ENCODE data around the gene CTBP2.

Gene CTBP2

GRCh38 chr10:124993345-124993708, 167.0 kb downstream of the CTBP2 start:
- no peak for DNase-seq

- peak in 1 of 5 experiments; percentile 19 for DNase-seq
These were observed 167.7 kb downstream of the CTBP2 start for GRCh38 chr10:124992462-124993344.

GRCh38 chr10:124991835-124992234, 168.5 kb downstream of the CTBP2 start:
- DNase-seq: no peak

- no peak for DNase-seq
These were observed 169.4 kb downstream of the CTBP2 start for GRCh38 chr10:124990671-124991625.

- no peak for DNase-seq
These were observed 170.8 kb downstream of the CTBP2 start for GRCh38 chr10:124989526-124989925.

GRCh38 chr10:124988753-124989152, 171.6 kb downstream of the CTBP2 start:
- DNase-seq: peak in 1 of 5 experiments; percentile 24

GRCh38 chr10:124987788-124988187, 172.6 kb downstream of the CTBP2 start:
- DNase-seq: no peak

- DNase-seq: no peak
These were observed 175.2 kb downstream of the CTBP2 start for GRCh38 chr10:124985162-124985561.

GRCh38 chr10:124984376-124984775, 176.0 kb downstream of the CTBP2 start:
- no peak for DNase-seq

GRCh38 chr10:124983321-124983720, 177.0 kb downstream of the CTBP2 start:
- DNase-seq: no peak

- no peak for DNase-seq
These were observed 182.0 kb downstream of the CTBP2 start for GRCh38 chr10:124978376-124978725.

- DNase-seq: no peak
These were observed 182.6 kb downstream of the CTBP2 start for GRCh38 chr10:124977648-124978375.

- DNase-seq: no peak
These were observed 183.2 kb downstream of the CTBP2 start for GRCh38 chr10:124977161-124977560.

- DNase-seq: peak in 2 of 5 experiments; percentile 21 to 75
These were observed 184.3 kb downstream of the CTBP2 start for GRCh38 chr10:124975977-124976514.

- DNase-seq: no peak
These were observed 186.2 kb downstream of the CTBP2 start for GRCh38 chr10:124974131-124974530.

GRCh38 chr10:124972637-124973036, 187.7 kb downstream of the CTBP2 start:
- DNase-seq: no peak

- DNase-seq: peak in 1 of 5 experiments; percentile 24
These were observed 189.1 kb downstream of the CTBP2 start for GRCh38 chr10:124971276-124971675.

GRCh38 chr10:124967255-124967654, 193.1 kb downstream of the CTBP2 start:
- no peak for DNase-seq

GRCh38 chr10:124966008-124966407, 194.4 kb downstream of the CTBP2 start:
- no peak for DNase-seq

- DNase-seq: no peak
These were observed 196.3 kb downstream of the CTBP2 start for GRCh38 chr10:124963866-124964720.

- no peak for DNase-seq
These were observed 197.9 kb downstream of the CTBP2 start for GRCh38 chr10:124962421-124962820.

- no peak for DNase-seq
These were observed 199.2 kb downstream of the CTBP2 start for GRCh38 chr10:124961248-124961570.
